H7 (cell line): ENCODE results near the gene PALMD. TPM values are rescaled to one million over a fixed set of nuclear protein-coding genes. Genes with fewer than 3 reads are reported as not detected.

Experiments
- total RNA-seq: library from RNA; depleted of rRNA; stranded (reverse); fragments of >200 nt; shearing (Covaris generic); gene quantifications from 2 replicates; pipeline ENCODE4 v1.2.3, GENCODE V29; 2014; rRNA removed

The PALMD gene
- total RNA-seq, 1 experiment from 2014 or later: not detected

Other genes with a start within 250 kb of the PALMD start
- 9.1 and 10.3 TPM in 2 replicates for gene FRRS1, start 120.5 kb downstream of the PALMD start, total RNA-seq
- 10.9 and 15.1 TPM in 2 replicates for gene AGL, start 204.2 kb downstream of the PALMD start, total RNA-seq